ENCODE results near the gene PTPRA.

- TF ChIP-seq CTCF (optimal IDR thresholded peaks at IDR 0.05 in 1 of 3, IDR thresholded peaks at IDR 0.05 in 1 of 3, conservative IDR thresholded peaks at IDR 0.05 in 1 of 3; ENCODE audit: extremely low read depth in 1 of 3, insufficient read depth in 2 of 3, low read length in 3 of 3) (no peak), EZH2 (IDR thresholded peaks at IDR 0.05; ENCODE audit: low read length) (no peak)
These were observed 83.2 kb downstream of the PTPRA start for GRCh38 chr20:2956480-2956879.

All from keratinocyte (primary cell).